Fibroblast of the aortic adventitia (primary cell): ENCODE measurements around the gene HSF2BP. TPM values are rescaled to one million over a fixed set of nuclear protein-coding genes. Genes with fewer than 3 reads are reported as not detected.

Source experiments
- DNase-seq: peaks from one replicate; pipeline ENCODE4 v3.0.0-alpha.2; 2010; ENCODE audit warnings: low read depth
- H3K4me3 ChIP-seq: 2 replicates; pipeline ENCODE4 v1.5.1; 2011; ENCODE audit warnings: low read depth, mild to moderate bottlenecking, control low read depth, low read length, moderate library complexity
- total RNA-seq: library from RNA; depleted of rRNA; stranded (reverse); fragments of >200 nt; gene quantifications from 2 replicates; pipeline ENCODE4 v1.2.3, GENCODE V29; 2012; ENCODE audit warnings: low replicate concordance
- TF ChIP-seq, protein P1 (sequence below): IDR thresholded peaks from 2 replicates; pipeline ENCODE4 v1.5.1; 2011; ENCODE audit warnings: mild to moderate bottlenecking, low read length, control low read depth, inconsistent platforms; ENCODE audit not compliant: insufficient read depth

Gene HSF2BP
- total RNA-seq, 1 donor = 2.3 TPM

DNA sequence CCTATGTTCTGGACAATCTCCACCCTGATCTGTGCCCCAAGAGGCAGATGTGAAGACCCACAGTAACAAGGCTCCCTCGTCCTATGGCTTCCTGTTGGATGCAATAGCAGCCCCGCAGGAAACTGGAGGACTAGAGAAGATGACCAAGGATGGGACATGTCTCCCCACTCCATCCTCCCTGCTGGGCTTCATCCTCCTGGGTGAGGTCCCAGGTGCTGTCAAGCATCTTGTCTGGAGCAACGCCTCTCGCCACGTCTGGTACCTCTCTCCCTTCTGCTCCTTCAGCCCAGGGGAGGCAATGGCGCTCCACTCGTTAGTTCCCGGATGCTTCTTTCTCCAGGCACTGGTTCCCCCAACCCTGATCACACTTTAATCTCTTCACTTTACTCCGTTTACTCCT lies 11.1 kb downstream of the HSF2BP start:
- DNase-seq = no peak
- no peak overlapping the region for H3K4me3 ChIP-seq
- TF ChIP-seq, protein P1, sequence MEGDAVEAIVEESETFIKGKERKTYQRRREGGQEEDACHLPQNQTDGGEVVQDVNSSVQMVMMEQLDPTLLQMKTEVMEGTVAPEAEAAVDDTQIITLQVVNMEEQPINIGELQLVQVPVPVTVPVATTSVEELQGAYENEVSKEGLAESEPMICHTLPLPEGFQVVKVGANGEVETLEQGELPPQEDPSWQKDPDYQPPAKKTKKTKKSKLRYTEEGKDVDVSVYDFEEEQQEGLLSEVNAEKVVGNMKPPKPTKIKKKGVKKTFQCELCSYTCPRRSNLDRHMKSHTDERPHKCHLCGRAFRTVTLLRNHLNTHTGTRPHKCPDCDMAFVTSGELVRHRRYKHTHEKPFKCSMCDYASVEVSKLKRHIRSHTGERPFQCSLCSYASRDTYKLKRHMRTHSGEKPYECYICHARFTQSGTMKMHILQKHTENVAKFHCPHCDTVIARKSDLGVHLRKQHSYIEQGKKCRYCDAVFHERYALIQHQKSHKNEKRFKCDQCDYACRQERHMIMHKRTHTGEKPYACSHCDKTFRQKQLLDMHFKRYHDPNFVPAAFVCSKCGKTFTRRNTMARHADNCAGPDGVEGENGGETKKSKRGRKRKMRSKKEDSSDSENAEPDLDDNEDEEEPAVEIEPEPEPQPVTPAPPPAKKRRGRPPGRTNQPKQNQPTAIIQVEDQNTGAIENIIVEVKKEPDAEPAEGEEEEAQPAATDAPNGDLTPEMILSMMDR = no peak

DNA sequence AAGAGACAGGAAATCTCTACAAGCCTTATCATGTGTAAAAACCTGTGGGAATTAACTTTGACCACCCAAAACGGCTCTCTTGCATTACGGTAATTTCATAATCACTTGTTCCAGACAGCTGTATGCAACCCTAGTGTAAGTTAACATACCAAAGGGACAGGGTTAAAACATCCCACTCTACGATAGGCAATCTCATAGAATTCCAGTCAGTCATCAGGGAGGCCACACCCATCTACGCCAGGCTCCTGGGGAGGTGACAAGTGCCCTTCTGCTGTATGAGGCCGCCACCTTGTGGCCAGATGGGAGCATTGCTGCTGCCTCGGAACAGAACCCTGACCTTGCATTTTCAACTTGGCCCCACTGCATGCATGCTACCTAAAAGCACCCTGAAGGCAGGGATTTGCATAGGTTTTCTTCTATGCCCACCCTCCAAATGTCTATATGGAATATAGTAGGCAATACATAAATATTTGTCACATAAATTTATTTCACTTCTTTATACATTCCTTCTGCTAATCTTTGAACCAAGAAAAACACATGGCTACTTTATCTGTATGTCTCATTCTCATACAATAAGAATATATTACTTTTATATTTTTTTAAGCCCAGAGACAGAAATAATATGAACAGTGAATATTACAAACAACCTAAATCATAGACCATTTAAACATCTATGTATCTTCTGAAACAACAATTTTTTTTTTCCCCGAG lies 12.6 kb downstream of the HSF2BP start:
- peak; percentile 95 for DNase-seq
- no peak overlapping the region for H3K4me3 ChIP-seq
- TF ChIP-seq, protein P1 = peak; percentile 99

DNA sequence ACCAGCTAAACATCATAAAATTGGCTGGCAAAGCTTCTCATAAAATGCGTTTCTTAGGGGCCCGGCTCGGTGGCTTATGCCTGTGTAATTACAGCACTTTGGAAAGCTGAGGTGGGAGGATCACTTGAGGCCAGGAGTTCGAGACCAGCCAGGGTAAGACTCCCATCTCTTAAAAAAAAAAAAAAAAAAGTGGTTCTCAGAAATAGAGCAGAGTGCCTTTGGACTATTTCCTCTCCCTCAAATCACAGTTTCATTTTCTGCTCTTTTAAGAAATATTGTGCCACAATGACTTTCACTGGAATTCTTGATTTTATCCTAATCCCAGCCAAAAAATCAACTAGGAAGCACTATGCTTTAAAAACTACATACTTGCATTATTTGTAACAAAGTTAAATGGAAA lies 13.3 kb downstream of the HSF2BP start:
- no peak overlapping the region for H3K4me3 ChIP-seq
- no peak for DNase-seq
- TF ChIP-seq, protein P1 = no peak

DNA sequence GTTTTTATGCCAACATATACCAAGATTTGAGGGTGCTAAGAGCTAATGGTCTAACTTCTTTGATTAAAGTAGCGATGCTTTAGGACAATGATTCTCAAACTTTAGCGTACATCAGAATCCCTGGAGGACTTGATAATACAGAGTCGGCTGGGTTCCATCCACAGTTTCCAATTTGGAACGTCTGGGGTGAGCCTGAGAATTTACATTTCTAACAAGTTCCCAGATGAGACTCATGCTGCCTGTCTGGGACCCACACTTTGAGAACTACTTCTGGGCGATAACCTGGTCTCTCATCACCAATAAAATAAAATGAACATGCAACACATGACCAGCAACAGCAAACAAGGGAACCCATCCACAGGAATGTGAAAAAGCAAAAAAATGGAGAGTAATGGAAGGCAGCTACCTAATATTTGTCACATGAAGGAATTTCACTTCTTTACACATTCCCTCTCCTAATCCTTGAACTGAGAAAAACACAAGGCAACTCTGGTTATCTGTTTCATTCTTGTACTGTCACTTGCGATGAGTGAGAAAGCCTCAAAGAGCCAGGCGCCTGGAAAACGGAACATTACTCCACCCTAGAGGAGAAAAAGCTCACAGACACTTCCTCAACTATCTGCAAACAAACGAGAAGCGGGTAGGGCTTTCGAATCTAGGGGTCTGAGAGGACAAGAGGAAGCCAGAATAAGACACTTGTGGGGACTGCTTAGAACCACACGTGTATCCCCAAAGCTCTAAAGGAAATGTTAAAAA lies 14.0 kb downstream of the HSF2BP start:
- H3K4me3 ChIP-seq = no peak overlapping the region
- DNase-seq = peak; percentile 84
- TF ChIP-seq, protein P1 = peak; percentile 70

DNA sequence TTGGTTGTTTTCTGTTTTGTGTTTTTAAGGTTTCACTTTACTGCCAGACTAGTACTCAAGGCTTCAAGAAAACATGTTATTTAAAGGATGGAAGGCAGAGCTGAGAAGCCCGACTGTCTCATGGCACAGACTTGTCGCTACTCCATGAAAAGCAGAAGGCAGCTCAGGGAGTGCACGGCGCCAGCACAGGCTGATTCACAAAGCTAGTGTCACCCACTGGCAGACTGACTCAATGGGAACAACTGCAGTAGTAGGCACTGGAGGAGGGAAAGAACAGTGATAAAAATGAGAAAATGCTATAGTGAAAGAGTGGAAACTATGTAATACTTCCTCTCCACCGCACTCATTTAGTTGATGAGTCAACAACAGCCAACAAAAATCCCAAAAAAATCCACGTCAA lies 14.7 kb downstream of the HSF2BP start:
- no peak overlapping the region for H3K4me3 ChIP-seq
- TF ChIP-seq, protein P1 = no peak
- DNase-seq = peak; percentile 44

DNA sequence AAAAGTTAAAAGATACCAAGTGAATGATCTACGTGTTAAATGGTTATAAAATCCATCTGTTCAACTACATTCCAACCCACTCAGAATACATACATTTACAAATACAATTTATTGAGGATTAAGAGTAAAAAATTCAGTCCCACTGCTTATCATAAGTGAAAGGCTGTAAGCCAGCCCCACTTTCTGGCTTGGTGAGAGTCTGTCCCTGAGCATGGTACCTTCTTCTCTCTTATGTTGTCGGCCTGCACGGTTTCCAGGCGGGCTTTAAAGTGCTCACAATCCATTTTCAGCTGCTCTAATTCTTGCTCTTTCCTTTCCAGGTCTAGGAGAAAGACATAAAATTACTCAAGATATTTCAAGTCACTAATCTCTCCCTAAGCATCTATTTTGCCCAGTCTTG lies 15.2 kb downstream of the HSF2BP start:
- no peak for DNase-seq
- TF ChIP-seq, protein P1 = no peak
- H3K4me3 ChIP-seq = no peak overlapping the region
